Measurements from ENCODE around the gene BRIX1. TPM values are rescaled to one million over a fixed set of nuclear protein-coding genes. Genes with fewer than 3 reads are reported as not detected.

BRIX1 gene
- total and polyA plus RNA-seq, 9 of the 15 experiments (the other 6 are each of a cell fraction or from before 2014, with no cell fraction given) = 115 to 193 (median 159) TPM

DNA sequence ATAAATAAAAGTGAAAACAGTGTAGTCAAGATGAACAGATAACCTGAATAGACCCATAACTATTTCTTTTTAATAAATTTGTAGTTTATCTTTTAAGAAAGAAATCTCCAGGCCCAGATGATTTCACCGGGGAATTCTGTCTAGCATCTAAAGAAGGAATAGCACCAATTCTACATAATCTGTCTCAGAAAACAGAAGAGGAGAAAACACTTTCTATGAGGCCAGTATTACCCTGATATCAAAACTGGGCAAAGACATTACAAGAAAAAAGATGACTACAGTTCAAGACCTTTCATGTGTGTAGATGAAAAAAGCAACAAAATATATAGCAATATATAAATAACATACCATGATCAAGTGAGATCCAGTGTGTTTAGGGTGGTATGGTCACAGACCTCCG, 45.1 kb upstream of the BRIX1 start (continued):
- TF ChIP-seq ZBTB26 (CRISPR knock-in tag; IDR thresholded peaks at IDR 0.05) = no peak

GRCh38 chr5:34876275-34876674, 39.2 kb upstream of the BRIX1 start:
- H3K9ac ChIP-seq (ENCODE audit: insufficient read depth in 1 of 2, low read depth in 2 of 2, low read length in 2 of 2) = no peak overlapping the region
- FAIRE-seq = no peak
- no peak overlapping the region for H3K4me3 ChIP-seq
- in situ Hi-C loops (cut with MboI) = no loop called here
- POLR2A ChIA-PET = interaction anchor here (0.5 kb wide), 1 partner anchor 111 kb away, joined by 3 read pairs; no protein-coding TSS in a partner anchor
- H3K4me2 ChIP-seq (ENCODE audit: insufficient read depth, low read length) = no peak overlapping the region
- CTCF ChIA-PET (ENCODE audit: low intra/inter-chr PET ratio) = no interaction called here
- BruUV-seq (replicated peaks) = no TSS peak
- no peak overlapping the region for H2AFZ ChIP-seq (ENCODE audit: low read depth, low read length)
- H3K4me1 ChIP-seq (replicated peaks in 1 of 2; ENCODE audit: control insufficient read depth in 2 of 2, insufficient read depth in 2 of 2, low read length in 2 of 2) = no peaks in the 10 kb centered on the region; a peak in 1 of 5 replicates
- intact Hi-C loops (cut with micrococcal nuclease) = no loop called here
- H3K27me3 ChIP-seq (ENCODE audit: control insufficient read depth in 2 of 2, insufficient read depth in 2 of 2, low read length in 2 of 2) = no peaks in the 10 kb centered on the region
- no peaks in the 10 kb centered on the region for H3K9me3 ChIP-seq (replicated peaks; ENCODE audit: control insufficient read depth, insufficient read depth, low read depth, low read length)
- no peaks in the 10 kb centered on the region for H3K79me2 ChIP-seq (ENCODE audit: control insufficient read depth, insufficient read depth, low read length)
- no peak for ATAC-seq
- no peaks in the 10 kb centered on the region for H3K36me3 ChIP-seq (ENCODE audit: control insufficient read depth, insufficient read depth, low read length)
- no peaks in the 10 kb centered on the region for H3K9me1 ChIP-seq (ENCODE audit: control insufficient read depth, insufficient read depth, low read length)
- no peak for DNase-seq (ENCODE audit: extremely low read depth in 1 of 4, low spot score in 3 of 4)
- no peak overlapping the region for H3K27ac ChIP-seq (ENCODE audit: extremely low read depth, low read depth, low read length)
- H4K20me1 ChIP-seq (replicated peaks; ENCODE audit: control insufficient read depth, insufficient read depth, low read length) = no peaks in the 10 kb centered on the region
- TF ChIP-seq GATAD2A (IDR thresholded peaks at IDR 0.05) = no peak
- no peak for TF ChIP-seq DNMT1 (IDR thresholded peaks at IDR 0.05)
- no peak for TF ChIP-seq NUFIP1 (IDR thresholded peaks at IDR 0.05; ENCODE audit: partially characterized antibody)
- TF ChIP-seq XRCC4 (IDR thresholded peaks at IDR 0.05; ENCODE audit: extremely low read depth, insufficient read depth, insufficient read length) = no peak
- TF ChIP-seq, protein P1, sequence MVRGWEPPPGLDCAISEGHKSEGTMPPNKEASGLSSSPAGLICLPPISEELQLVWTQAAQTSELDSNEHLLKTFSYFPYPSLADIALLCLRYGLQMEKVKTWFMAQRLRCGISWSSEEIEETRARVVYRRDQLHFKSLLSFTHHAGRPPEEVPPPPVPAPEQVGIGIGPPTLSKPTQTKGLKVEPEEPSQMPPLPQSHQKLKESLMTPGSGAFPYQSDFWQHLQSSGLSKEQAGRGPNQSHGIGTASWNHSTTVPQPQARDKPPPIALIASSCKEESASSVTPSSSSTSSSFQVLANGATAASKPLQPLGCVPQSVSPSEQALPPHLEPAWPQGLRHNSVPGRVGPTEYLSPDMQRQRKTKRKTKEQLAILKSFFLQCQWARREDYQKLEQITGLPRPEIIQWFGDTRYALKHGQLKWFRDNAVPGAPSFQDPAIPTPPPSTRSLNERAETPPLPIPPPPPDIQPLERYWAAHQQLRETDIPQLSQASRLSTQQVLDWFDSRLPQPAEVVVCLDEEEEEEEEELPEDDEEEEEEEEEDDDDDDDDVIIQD (CRISPR knock-in tag; IDR thresholded peaks at IDR 0.05) = no peak
- TF ChIP-seq, protein P2, sequence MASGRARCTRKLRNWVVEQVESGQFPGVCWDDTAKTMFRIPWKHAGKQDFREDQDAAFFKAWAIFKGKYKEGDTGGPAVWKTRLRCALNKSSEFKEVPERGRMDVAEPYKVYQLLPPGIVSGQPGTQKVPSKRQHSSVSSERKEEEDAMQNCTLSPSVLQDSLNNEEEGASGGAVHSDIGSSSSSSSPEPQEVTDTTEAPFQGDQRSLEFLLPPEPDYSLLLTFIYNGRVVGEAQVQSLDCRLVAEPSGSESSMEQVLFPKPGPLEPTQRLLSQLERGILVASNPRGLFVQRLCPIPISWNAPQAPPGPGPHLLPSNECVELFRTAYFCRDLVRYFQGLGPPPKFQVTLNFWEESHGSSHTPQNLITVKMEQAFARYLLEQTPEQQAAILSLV (tag; IDR thresholded peaks at IDR 0.05) = no peak
- no peak for TF ChIP-seq CAMTA2 (CRISPR knock-in tag; conservative IDR thresholded peaks at IDR 0.05)
- TF ChIP-seq, protein P3, sequence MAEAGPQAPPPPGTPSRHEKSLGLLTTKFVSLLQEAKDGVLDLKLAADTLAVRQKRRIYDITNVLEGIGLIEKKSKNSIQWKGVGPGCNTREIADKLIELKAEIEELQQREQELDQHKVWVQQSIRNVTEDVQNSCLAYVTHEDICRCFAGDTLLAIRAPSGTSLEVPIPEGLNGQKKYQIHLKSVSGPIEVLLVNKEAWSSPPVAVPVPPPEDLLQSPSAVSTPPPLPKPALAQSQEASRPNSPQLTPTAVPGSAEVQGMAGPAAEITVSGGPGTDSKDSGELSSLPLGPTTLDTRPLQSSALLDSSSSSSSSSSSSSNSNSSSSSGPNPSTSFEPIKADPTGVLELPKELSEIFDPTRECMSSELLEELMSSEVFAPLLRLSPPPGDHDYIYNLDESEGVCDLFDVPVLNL (CRISPR knock-in tag; IDR thresholded peaks at IDR 0.05; ENCODE audit: low read depth) = no peak
- TF ChIP-seq KLF1 (tag; IDR thresholded peaks at IDR 0.05) = no peak
- TF ChIP-seq ZNF316 (IDR thresholded peaks at IDR 0.05) = no peak
- TF ChIP-seq, protein P4, sequence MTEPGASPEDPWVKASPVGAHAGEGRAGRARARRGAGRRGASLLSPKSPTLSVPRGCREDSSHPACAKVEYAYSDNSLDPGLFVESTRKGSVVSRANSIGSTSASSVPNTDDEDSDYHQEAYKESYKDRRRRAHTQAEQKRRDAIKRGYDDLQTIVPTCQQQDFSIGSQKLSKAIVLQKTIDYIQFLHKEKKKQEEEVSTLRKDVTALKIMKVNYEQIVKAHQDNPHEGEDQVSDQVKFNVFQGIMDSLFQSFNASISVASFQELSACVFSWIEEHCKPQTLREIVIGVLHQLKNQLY (CRISPR knock-in tag; conservative IDR thresholded peaks at IDR 0.05) = no peak
- TF ChIP-seq, protein P5, sequence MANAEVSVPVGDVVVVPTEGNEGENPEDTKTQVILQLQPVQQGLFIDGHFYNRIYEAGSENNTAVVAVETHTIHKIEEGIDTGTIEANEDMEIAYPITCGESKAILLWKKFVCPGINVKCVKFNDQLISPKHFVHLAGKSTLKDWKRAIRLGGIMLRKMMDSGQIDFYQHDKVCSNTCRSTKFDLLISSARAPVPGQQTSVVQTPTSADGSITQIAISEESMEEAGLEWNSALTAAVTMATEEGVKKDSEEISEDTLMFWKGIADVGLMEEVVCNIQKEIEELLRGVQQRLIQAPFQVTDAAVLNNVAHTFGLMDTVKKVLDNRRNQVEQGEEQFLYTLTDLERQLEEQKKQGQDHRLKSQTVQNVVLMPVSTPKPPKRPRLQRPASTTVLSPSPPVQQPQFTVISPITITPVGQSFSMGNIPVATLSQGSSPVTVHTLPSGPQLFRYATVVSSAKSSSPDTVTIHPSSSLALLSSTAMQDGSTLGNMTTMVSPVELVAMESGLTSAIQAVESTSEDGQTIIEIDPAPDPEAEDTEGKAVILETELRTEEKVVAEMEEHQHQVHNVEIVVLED (CRISPR knock-in tag; IDR thresholded peaks at IDR 0.05) = no peak
- no peak for TF ChIP-seq MTF1 (CRISPR knock-in tag; IDR thresholded peaks at IDR 0.05; ENCODE audit: borderline replicate concordance)
- no peak for TF ChIP-seq TRIM24 (IDR thresholded peaks at IDR 0.05)

All from K562 (cell line).